A549 (cell line): Measurements from ENCODE around the gene KTN1. TPM values are rescaled to one million over a fixed set of nuclear protein-coding genes. Genes with fewer than 3 reads are reported as not detected.
A peak's percentile ranks its signal among the peaks of the same experiment; 100 is the strongest.

ENCODE experiments used
- ATAC-seq, 2 experiments: fragments of 200-7000 bp in 1 of 2; fragments of >200 bp in 1 of 2; cut with Nextera tagmentation in 1 of 2; cut with Tn5 transposase in 1 of 2; 3 replicates each; pipeline versions ENCODE4 v1.8.0 to v1.9.1; 2018 to 2020; ENCODE audit warnings: mild to moderate bottlenecking in 1 of 2, moderate library complexity in 1 of 2
- CTCF ChIA-PET: fragments of 300-600 bp; sonication (Branson Sonifier 250); formaldehyde crosslinking; extraction: SDS; loops from one replicate; lab custom pipeline; 2021; ENCODE audit warnings: antibody characterized with exemption, inconsistent platforms; lab: Yijun Ruan, JAX
- POLR2A ChIA-PET: fragments of 350-600 bp; formaldehyde crosslinking; extraction: SDS; loops from one replicate; lab custom pipeline; 2021; ENCODE audit warnings: antibody characterized with exemption, inconsistent platforms; lab: Yijun Ruan, JAX
- DNase-seq, 2 experiments: peaks; one replicate each; pipeline versions ENCODE4 v3.0.0 to v3.0.0-alpha.2; 2011 to 2016; ENCODE audit warnings: low read depth in 1 of 2, low spot score in 1 of 2
- FAIRE-seq: peaks from 2 replicates; lab custom pipeline; 2011; peaks lifted over from hg19 to GRCh38; lab: Jason Lieb, UNC
- H3K27ac ChIP-seq, 2 experiments: fragments of >200 bp; sonication (Bioruptor Twin); formaldehyde crosslinking; 3 replicates each; pipeline ENCODE4 v1.5.1; 2016 to 2017
- H3K4me1 ChIP-seq: fragments of >200 bp; sonication (Bioruptor Twin); formaldehyde crosslinking; 3 replicates; pipeline ENCODE4 v1.6.1; 2016
- H3K4me2 ChIP-seq: fragments of >200 bp; sonication (Bioruptor Twin); formaldehyde crosslinking; 3 replicates; pipeline ENCODE4 v1.6.1; 2016
- H3K4me3 ChIP-seq: fragments of >200 bp; sonication (Bioruptor Twin); formaldehyde crosslinking; 3 replicates; pipeline ENCODE4 v1.5.1; 2016
- H3K9me3 ChIP-seq: fragments of >200 bp; sonication (Bioruptor Twin); formaldehyde crosslinking; 3 replicates; pipeline ENCODE4 v1.6.1; 2016
- BHLHE40 ChIP-seq: IDR thresholded peaks from 2 replicates; pipeline ENCODE4 v1.6.1; 2012; ENCODE audit warnings: low read depth, low read length, inconsistent platforms
- CBX8 ChIP-seq: fragments of 200-600 bp; sonication (generic); IDR thresholded peaks from 2 replicates; pipeline ENCODE4 v1.6.1; 2016
- EHMT2 ChIP-seq: fragments of 200-600 bp; sonication (generic); IDR thresholded peaks from 2 replicates; pipeline ENCODE4 v1.6.1; 2016; ENCODE audit warnings: antibody characterized with exemption, low read depth, mild to moderate bottlenecking, moderate library complexity
- EP300 ChIP-seq, 2 experiments: fragments of >200 bp; sonication (Bioruptor Twin); formaldehyde crosslinking; IDR thresholded peaks; 2 replicates in 1 of 2; 3 replicates in 1 of 2; pipeline ENCODE4 v1.6.1; 2016 to 2017
- FOSB ChIP-seq: fragments of 250-450 bp; sonication (Bioruptor Pico); IDR thresholded peaks from 2 replicates; pipeline ENCODE4 v1.5.0; 2020; ENCODE audit warnings: mild to moderate bottlenecking, moderate library complexity
- GATA3 ChIP-seq: IDR thresholded peaks from 2 replicates; pipeline ENCODE4 v1.6.1; 2012; ENCODE audit warnings: borderline replicate concordance
- HES2 ChIP-seq: fragments of >200 bp; sonication (Bioruptor Twin); formaldehyde crosslinking; IDR thresholded peaks from 2 replicates; pipeline ENCODE4 v1.6.1; 2016
- HMGXB4 ChIP-seq: fragments of 250-450 bp; sonication (Bioruptor Pico); IDR thresholded peaks from 2 replicates; pipeline ENCODE4 v1.5.0; 2021; ENCODE audit warnings: mild to moderate bottlenecking, moderate library complexity, borderline replicate concordance
- HOXA7 ChIP-seq: fragments of 250-450 bp; sonication (Bioruptor Pico); IDR thresholded peaks from 2 replicates; pipeline ENCODE4 v1.5.0; 2020; ENCODE audit warnings: mild to moderate bottlenecking, moderate library complexity
- HOXB5 ChIP-seq: fragments of 250-450 bp; sonication (Bioruptor Pico); IDR thresholded peaks from 2 replicates; pipeline ENCODE4 v1.5.0; 2020; ENCODE audit warnings: mild to moderate bottlenecking, moderate library complexity
- JUNB ChIP-seq: fragments of >200 bp; sonication (Bioruptor Twin); formaldehyde crosslinking; IDR thresholded peaks from 2 replicates; pipeline ENCODE4 v1.6.1; 2016
- MAFK ChIP-seq: fragments of 450-650 bp; IDR thresholded peaks from 2 replicates; pipeline ENCODE4 v1.6.1; 2014; ENCODE audit not compliant: partially characterized antibody
- MYC ChIP-seq: IDR thresholded peaks from 2 replicates; pipeline ENCODE4 v1.6.1; 2012; ENCODE audit warnings: mild to moderate bottlenecking, inconsistent platforms, low read length, improper control_type of control experiment, borderline replicate concordance
- NPAS2 ChIP-seq: fragments of 250-450 bp; sonication (Bioruptor Pico); IDR thresholded peaks from 2 replicates; pipeline ENCODE4 v1.8.0; 2022; ENCODE audit warnings: mild to moderate bottlenecking, moderate library complexity, borderline replicate concordance
- PBX3 ChIP-seq: IDR thresholded peaks from 2 replicates; pipeline ENCODE4 v1.6.1; 2012
- PHF8 ChIP-seq: fragments of 200-600 bp; sonication (generic); IDR thresholded peaks from 2 replicates; pipeline ENCODE4 v1.6.1; 2016; ENCODE audit warnings: low read depth, mild to moderate bottlenecking, antibody characterized with exemption, moderate library complexity, borderline replicate concordance
- POLR2AphosphoS2 ChIP-seq: conservative IDR thresholded peaks from 2 replicates; pipeline ENCODE4 v1.6.1; 2012; ENCODE audit warnings: low read length, improper control_type of control experiment, inconsistent platforms
- RFX5 ChIP-seq: fragments of 450-650 bp; IDR thresholded peaks from 2 replicates; pipeline ENCODE4 v1.7.1; 2014; ENCODE audit warnings: antibody characterized with exemption, mild to moderate bottlenecking, moderate library complexity
- SMC3 ChIP-seq: fragments of >200 bp; sonication (Bioruptor Twin); formaldehyde crosslinking; IDR thresholded peaks from 3 replicates; pipeline ENCODE4 v1.6.1; 2018; ENCODE audit warnings: inconsistent platforms
- SREBF2 ChIP-seq: fragments of 450-650 bp; IDR thresholded peaks from 2 replicates; pipeline ENCODE4 v1.6.1; 2014; ENCODE audit warnings: mild to moderate bottlenecking, moderate library complexity
- TP53 ChIP-seq: fragments of 250-450 bp; sonication (Bioruptor Pico); IDR thresholded peaks from 2 replicates; pipeline ENCODE4 v1.5.0; 2021; ENCODE audit warnings: mild to moderate bottlenecking, moderate library complexity
- ZC3H11A ChIP-seq: fragments of 450-650 bp; IDR thresholded peaks from 2 replicates; pipeline ENCODE4 v1.6.1; 2014; ENCODE audit warnings: antibody characterized with exemption, mild to moderate bottlenecking
- ZFP36 ChIP-seq: fragments of 450-650 bp; IDR thresholded peaks from 2 replicates; pipeline ENCODE4 v1.6.1; 2014; ENCODE audit warnings: borderline replicate concordance; ENCODE audit not compliant: partially characterized antibody
- WGBS: methylation state at CpG from one replicate; pipeline ENCODE4 v1.1.6; 2017; ENCODE audit errors: missing lambda C conversion rate; 5-methylcytosine and 5-hydroxymethylcytosine counted together
- polyA plus RNA-seq, 4 experiments: library from polyadenylated mRNA; depleted of rRNA in 3 of 4; stranded (reverse); fragments of >200 nt; fragmentation: RNase III in 1 of 4; extraction: RNeasy Plus Mini Kit Qiagen cat#74134 plus additional on column Dnase treatment in 1 of 4; gene quantifications; 2 replicates in 3 of 4; 3 replicates in 1 of 4; pipeline ENCODE4 v1.2.3, GENCODE V29; 2011 to 2017
- TF ChIP-seq, protein P1 (sequence below): IDR thresholded peaks from 2 replicates; pipeline ENCODE4 v1.6.1; 2012
- TF ChIP-seq, protein P2 (sequence below): fragments of >200 bp; sonication (Bioruptor Twin); formaldehyde crosslinking; IDR thresholded peaks from 3 replicates; pipeline ENCODE4 v1.6.1; 2016
- TF ChIP-seq, protein P3 (sequence below): fragments of 250-450 bp; sonication (Bioruptor Pico); IDR thresholded peaks from 2 replicates; pipeline ENCODE4 v1.5.0; 2020; ENCODE audit warnings: low read depth, mild to moderate bottlenecking, moderate library complexity

Gene KTN1
- polyA plus RNA-seq, 2 of the 4 experiments (the other 2 are of a cell fraction): 153 to 233 TPM

GRCh38 chr14:55578511-55578910 is 1.5 kb upstream of the KTN1 start:
- ATAC-seq (no peak), DNase-seq (no peak), FAIRE-seq (no peak)
- TF ChIP-seq, protein P1, sequence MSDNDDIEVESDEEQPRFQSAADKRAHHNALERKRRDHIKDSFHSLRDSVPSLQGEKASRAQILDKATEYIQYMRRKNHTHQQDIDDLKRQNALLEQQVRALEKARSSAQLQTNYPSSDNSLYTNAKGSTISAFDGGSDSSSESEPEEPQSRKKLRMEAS: no peak
- TF ChIP-seq EP300 (IDR thresholded peaks at IDR 0.05): no peak
- no peak for TF ChIP-seq FOSB (CRISPR knock-in tag)
- TF ChIP-seq MAFK: no peak
- TF ChIP-seq ZFP36: no peak
- TF ChIP-seq BHLHE40: no peak
- TF ChIP-seq HES2: no peak
- no peak for TF ChIP-seq HOXA7 (CRISPR knock-in tag)
- no peak for TF ChIP-seq ZC3H11A
- TF ChIP-seq MYC: no peak
- no peak for TF ChIP-seq SREBF2
- TF ChIP-seq EHMT2: no peak
- no peak for TF ChIP-seq RFX5
- 79% methylated on average over 8 of the region's 8 CpGs for WGBS
- Histone ChIP-seq H3K4me3 (peak overlapping the region; percentile 95; the same call in 2 of the 3 replicates), H3K9me3 (no peaks in the 10 kb centered on the region), H3K27ac (peak overlapping the region in 1 of 2 experiments; percentile 99; a peak in 4 of 6 replicates), H3K4me1 (peaks cover 26% of the 10 kb centered on the region), H3K4me2 (peak overlapping the region; percentile 80)
- CTCF ChIA-PET: interaction anchor here (0.6 to 5.8 kb wide), 6 partner anchors 9 to 140 kb away, joined by 3 to 24 read pairs (median 4); no protein-coding TSS in a partner anchor
- POLR2A ChIA-PET: no interaction called here

DNA sequence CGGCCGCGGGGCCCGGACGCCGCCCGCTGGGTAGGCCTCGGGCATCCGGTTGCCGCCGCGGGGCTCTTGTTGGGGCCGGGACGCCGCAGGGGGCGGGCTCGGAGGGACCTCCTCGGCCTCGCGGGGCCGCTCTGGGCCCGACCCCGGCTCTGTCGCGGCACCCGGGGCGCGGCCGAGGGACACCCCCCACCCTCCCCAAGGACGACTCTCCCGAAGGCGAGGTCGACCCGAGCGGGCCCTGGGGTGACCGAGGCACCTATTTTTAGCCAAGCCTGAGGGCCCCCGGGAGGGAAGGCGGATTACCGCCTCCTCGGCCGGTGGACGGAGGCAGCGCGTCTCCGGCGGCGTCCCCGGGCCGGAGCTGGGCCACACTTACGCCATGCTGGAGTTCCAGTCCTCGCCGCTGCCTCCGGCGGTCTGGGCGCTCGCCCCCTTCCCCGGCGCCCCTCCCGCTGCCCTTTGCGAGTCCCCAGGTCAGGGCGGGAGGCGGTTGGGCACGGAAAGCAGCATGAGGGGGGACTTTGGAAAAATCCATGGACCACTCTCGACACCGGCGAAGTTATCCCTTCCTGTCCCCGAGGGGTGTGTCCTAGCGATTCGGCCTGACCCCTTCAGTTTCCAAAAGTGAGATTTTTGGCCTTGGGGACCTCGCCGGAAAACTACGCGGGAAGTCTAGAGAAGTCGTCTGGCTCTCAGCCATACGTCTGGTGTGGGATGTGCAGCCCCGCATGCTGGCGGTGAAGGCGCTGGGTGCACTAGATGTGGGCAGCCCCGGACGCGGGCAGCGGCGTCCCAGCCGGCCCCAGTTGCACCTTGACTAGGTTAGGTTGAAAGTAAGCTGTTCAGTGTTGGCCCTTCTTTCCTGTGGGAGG is 699 bp downstream of the KTN1 start:
- ChIA-PET POLR2A (interaction anchor here (1.0 to 2.6 kb wide), 3 partner anchors 14 to 169 kb away, joined by 3 to 12 read pairs (median 6); partner anchors contain the start of gene ATG14), CTCF (interaction anchor here (1.1 to 1.8 kb wide), 5 partner anchors 12 to 894 kb away, joined by 3 to 5 read pairs (median 4); no protein-coding TSS in a partner anchor)
- Histone ChIP-seq H3K4me1 (peaks cover 48% of the 10 kb centered on the region), H3K4me2 (peak overlapping the region; percentile 81), H3K4me3 (peak overlapping the region; percentile 95), H3K27ac (peak overlapping the region; percentile 94 to 99), H3K9me3 (no peaks in the 10 kb centered on the region)
- DNase-seq (peak; percentile 26 to 44), ATAC-seq (peak; percentile 58 to 62), FAIRE-seq (no peak)
- WGBS: 2% methylated on average over 22 of the region's 84 CpGs
- TF ChIP-seq NPAS2 (CRISPR knock-in tag) (no peak), HOXB5 (CRISPR knock-in tag) (no peak), HMGXB4 (CRISPR knock-in tag) (peak; percentile 64; the same call in 1 of the 2 replicates), TP53 (CRISPR knock-in tag) (no peak), PBX3 (no peak), EP300 (IDR thresholded peaks at IDR 0.05) (no peak), GATA3 (no peak), CBX8 (no peak), ZC3H11A (no peak), JUNB (no peak), PHF8 (peak; percentile 70), POLR2AphosphoS2 (no peak), SMC3 (0 out of 3 replicates have a peak, but pooled peaks have one; percentile 4)
- TF ChIP-seq, protein P2, sequence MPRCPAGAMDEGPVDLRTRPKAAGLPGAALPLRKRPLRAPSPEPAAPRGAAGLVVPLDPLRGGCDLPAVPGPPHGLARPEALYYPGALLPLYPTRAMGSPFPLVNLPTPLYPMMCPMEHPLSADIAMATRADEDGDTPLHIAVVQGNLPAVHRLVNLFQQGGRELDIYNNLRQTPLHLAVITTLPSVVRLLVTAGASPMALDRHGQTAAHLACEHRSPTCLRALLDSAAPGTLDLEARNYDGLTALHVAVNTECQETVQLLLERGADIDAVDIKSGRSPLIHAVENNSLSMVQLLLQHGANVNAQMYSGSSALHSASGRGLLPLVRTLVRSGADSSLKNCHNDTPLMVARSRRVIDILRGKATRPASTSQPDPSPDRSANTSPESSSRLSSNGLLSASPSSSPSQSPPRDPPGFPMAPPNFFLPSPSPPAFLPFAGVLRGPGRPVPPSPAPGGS: no peak
- TF ChIP-seq, protein P1: no peak
- TF ChIP-seq, protein P3, sequence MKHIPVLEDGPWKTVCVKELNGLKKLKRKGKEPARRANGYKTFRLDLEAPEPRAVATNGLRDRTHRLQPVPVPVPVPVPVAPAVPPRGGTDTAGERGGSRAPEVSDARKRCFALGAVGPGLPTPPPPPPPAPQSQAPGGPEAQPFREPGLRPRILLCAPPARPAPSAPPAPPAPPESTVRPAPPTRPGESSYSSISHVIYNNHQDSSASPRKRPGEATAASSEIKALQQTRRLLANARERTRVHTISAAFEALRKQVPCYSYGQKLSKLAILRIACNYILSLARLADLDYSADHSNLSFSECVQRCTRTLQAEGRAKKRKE (CRISPR knock-in tag): no peak
